Thoracic aorta (tissue), 2 donors: ENCODE results near the gene MYCBPAP. TPM values are rescaled to one million over a fixed set of nuclear protein-coding genes. Genes with fewer than 3 reads are reported as not detected.

Experiments
- ATAC-seq: fragments of 150-250 bp; one replicate; pipeline ENCODE4 v1.8.0; 2017; ENCODE audit warnings: low read depth; ENCODE audit not compliant: insufficient number of reproducible peaks, low FRiP score
- DNase-seq: peaks from one replicate; pipeline ENCODE4 v3.0.0-alpha.2; 2020; ENCODE audit warnings: low spot score
- H3K27ac ChIP-seq, 2 donors: fragments of 200-600 bp; sonication (generic); 1 replicate in 1 of 2; 2 replicates in 1 of 2; pipeline ENCODE4 v1.5.1; 2016; ENCODE audit warnings: mild to moderate bottlenecking in 2 of 2, moderate library complexity in 2 of 2
- H3K27me3 ChIP-seq: fragments of 200-600 bp; sonication (generic); replicated peaks from 2 replicates; pipeline ENCODE4 v1.6.0; 2016; ENCODE audit warnings: mild to moderate bottlenecking; ENCODE audit not compliant: insufficient read depth
- H3K36me3 ChIP-seq: fragments of 200-600 bp; sonication (generic); one replicate; pipeline ENCODE4 v1.5.1; 2016
- H3K4me1 ChIP-seq, 2 donors: fragments of 200-600 bp; sonication (generic); 1 replicate in 1 of 2; 2 replicates in 1 of 2; pipeline versions ENCODE4 v1.5.1 to v1.6.0; 2016; ENCODE audit warnings: low read depth in 2 of 2, mild to moderate bottlenecking in 1 of 2; ENCODE audit not compliant: control insufficient read depth in 1 of 2
- H3K4me3 ChIP-seq: fragments of 200-600 bp; sonication (generic); 2 replicates; pipeline ENCODE4 v1.5.1; 2016; ENCODE audit warnings: mild to moderate bottlenecking
- H3K9me3 ChIP-seq: fragments of 200-600 bp; sonication (generic); 2 replicates; pipeline ENCODE4 v1.5.1; 2016
- total RNA-seq, 2 donors: library from RNA; depleted of rRNA; stranded (reverse); fragments of >200 nt; gene quantifications; one replicate each; pipeline versions ENCODE4 v1.1.0 to v1.2.3, GENCODE V29; 2016
- TF ChIP-seq, protein P1 (sequence below): fragments of 200-600 bp; sonication (generic); IDR thresholded peaks from one replicate; pipeline ENCODE4 v1.5.1; 2019; ENCODE audit warnings: antibody characterized with exemption

The MYCBPAP gene
- total RNA-seq, 2 donors from 2014 or later: 0.56 to 0.68 TPM

GRCh38 chr17:50572541-50572940 is 64.3 kb downstream of the MYCBPAP start:
- Histone ChIP-seq H3K27me3 (no peaks in the 10 kb centered on the region), H3K27ac (no peak overlapping the region), H3K4me1 (no peaks in the 10 kb centered on the region), H3K4me3 (no peak overlapping the region), H3K36me3 (no peaks in the 10 kb centered on the region), H3K9me3 (no peaks in the 10 kb centered on the region)
- ATAC-seq (no peak), DNase-seq (no peak)
- TF ChIP-seq, protein P1, sequence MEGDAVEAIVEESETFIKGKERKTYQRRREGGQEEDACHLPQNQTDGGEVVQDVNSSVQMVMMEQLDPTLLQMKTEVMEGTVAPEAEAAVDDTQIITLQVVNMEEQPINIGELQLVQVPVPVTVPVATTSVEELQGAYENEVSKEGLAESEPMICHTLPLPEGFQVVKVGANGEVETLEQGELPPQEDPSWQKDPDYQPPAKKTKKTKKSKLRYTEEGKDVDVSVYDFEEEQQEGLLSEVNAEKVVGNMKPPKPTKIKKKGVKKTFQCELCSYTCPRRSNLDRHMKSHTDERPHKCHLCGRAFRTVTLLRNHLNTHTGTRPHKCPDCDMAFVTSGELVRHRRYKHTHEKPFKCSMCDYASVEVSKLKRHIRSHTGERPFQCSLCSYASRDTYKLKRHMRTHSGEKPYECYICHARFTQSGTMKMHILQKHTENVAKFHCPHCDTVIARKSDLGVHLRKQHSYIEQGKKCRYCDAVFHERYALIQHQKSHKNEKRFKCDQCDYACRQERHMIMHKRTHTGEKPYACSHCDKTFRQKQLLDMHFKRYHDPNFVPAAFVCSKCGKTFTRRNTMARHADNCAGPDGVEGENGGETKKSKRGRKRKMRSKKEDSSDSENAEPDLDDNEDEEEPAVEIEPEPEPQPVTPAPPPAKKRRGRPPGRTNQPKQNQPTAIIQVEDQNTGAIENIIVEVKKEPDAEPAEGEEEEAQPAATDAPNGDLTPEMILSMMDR: no peak

- DNase-seq (no peak), ATAC-seq (no peak)
- no peaks in the 10 kb centered on the region for H3K9me3 ChIP-seq
- H3K27ac ChIP-seq: no peak overlapping the region
- no peaks in the 10 kb centered on the region for H3K27me3 ChIP-seq
- no peaks in the 10 kb centered on the region for H3K36me3 ChIP-seq
- H3K4me3 ChIP-seq: no peak overlapping the region
- TF ChIP-seq, protein P1: no peak
- H3K4me1 ChIP-seq: no peaks in the 10 kb centered on the region
Measured at GRCh38 chr17:50573866-50574611, 65.8 kb downstream of the MYCBPAP start.

DNA sequence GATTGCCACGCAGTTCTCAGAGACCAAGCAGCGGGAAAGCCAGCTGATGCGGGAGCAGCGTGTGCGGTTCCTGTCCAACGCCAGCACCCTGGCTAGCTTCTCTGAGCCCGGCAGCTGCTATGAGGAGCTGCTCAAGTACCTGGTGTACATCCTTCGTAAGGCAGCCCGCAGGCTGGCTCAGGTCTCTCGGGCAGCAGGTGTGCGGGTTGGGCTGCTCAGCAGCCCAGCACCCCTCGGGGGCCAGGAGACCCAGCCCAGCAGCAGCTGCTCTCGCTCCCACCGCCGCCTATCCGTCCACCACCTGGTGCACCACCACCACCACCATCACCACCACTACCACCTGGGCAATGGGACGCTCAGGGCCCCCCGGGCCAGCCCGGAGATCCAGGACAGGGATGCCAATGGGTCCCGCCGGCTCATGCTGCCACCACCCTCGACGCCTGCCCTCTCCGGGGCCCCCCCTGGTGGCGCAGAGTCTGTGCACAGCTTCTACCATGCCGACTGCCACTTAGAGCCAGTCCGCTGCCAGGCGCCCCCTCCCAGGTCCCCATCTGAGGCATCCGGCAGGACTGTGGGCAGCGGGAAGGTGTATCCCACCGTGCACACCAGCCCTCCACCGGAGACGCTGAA is 67.5 kb downstream of the MYCBPAP start:
- DNase-seq (no peak), ATAC-seq (no peak)
- Histone ChIP-seq H3K36me3 (no peaks in the 10 kb centered on the region), H3K4me1 (no peaks in the 10 kb centered on the region), H3K9me3 (no peaks in the 10 kb centered on the region), H3K27ac (no peak overlapping the region), H3K27me3 (no peaks in the 10 kb centered on the region), H3K4me3 (no peak overlapping the region)
- TF ChIP-seq, protein P1: no peak

GRCh38 chr17:50576864-50577263 is 68.6 kb downstream of the MYCBPAP start:
- H3K9me3 ChIP-seq: no peaks in the 10 kb centered on the region
- H3K4me3 ChIP-seq: no peak overlapping the region
- H3K36me3 ChIP-seq: no peaks in the 10 kb centered on the region
- no peak for ATAC-seq
- no peaks in the 10 kb centered on the region for H3K27me3 ChIP-seq
- TF ChIP-seq, protein P1: no peak
- DNase-seq: no peak
- no peaks in the 10 kb centered on the region for H3K4me1 ChIP-seq
- no peak overlapping the region for H3K27ac ChIP-seq

- DNase-seq (no peak), ATAC-seq (no peak)
- Histone ChIP-seq H3K4me3 (no peak overlapping the region), H3K27ac (no peak overlapping the region), H3K36me3 (no peaks in the 10 kb centered on the region), H3K4me1 (no peaks in the 10 kb centered on the region), H3K27me3 (no peaks in the 10 kb centered on the region), H3K9me3 (no peaks in the 10 kb centered on the region)
- TF ChIP-seq, protein P1: no peak
Measured at GRCh38 chr17:50577451-50577954, 69.3 kb downstream of the MYCBPAP start.
